Left renal cortex interstitium (tissue), 4 donors: ENCODE results near the gene ROR1. TPM values are rescaled to one million over a fixed set of nuclear protein-coding genes. Genes with fewer than 3 reads are reported as not detected.

Experiments
- DNase-seq, 4 donors: peaks; one replicate each; pipeline ENCODE4 v3.0.0-alpha.2; 2013; ENCODE audit warnings: low read depth in 4 of 4, low spot score in 2 of 4, missing footprints in 1 of 4
- polyA plus RNA-seq, 4 donors: library from polyadenylated mRNA; unstranded; fragments of 120-200 nt; gene quantifications; one replicate each; pipeline ENCODE4 v1.2.1, GENCODE V29; 2013; ENCODE audit not compliant: insufficient read length in 4 of 4

The ROR1 gene
- polyA plus RNA-seq, 4 donors: 29.2 to 38.1 (median 33.3) TPM

DNA sequence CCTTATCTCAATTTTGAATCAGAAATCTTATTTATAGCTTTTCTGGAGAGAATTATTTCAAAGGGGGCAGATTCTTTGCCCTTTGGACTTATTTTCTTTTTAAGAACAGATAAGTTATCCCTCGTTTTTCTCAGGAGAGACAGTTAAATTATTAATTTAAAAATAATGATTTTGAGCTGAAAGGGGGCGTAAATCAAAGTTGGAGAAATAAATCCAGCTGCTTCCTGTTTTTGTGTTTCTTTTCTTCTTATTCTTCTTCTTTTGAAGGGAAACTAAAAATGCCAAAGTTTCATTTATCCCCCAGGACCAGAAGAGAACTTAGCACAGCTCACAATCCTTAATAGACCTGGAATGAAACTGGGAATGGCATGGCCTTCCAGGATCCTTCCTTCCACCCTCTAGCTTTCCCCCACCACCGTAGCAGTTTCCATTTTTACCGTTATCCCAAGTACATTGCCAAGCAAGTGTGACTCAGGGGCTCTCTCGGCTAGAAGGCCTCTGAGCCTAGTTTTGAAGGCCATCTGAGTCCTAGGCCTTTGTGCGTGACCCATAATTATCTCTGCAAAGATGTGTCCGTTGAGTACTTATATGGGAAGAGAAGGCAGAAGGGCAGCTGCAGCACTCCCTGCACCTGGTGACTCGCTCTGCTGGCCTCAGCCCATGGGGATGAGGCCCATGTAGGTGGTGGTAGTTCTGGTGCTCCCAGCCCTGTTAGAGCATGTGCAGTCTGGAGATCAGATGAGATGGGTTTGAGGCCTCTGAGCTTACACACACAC is 181.7 kb downstream of the ROR1 start:
- DNase-seq: peak in 1 of 4 donors; percentile 48

DNA sequence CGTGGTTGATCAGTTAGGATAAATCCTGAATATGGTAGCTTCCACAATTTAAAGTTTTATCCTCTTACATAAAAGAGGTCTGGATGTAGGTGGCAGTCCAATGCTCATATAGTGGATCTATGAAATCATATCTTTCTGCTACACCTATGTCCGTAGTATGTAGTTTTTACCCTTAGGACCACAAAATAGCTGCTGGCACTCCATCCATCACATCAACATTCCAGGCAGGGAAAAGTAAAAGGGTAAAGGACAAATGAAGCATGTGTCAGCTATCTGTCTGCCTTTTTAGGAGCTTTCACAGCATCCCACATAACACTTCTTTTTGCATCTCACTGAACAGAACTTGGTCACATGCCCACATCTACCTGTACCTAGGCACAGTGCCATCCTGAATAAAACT is 184.7 kb downstream of the ROR1 start:
- no peak for DNase-seq

DNA sequence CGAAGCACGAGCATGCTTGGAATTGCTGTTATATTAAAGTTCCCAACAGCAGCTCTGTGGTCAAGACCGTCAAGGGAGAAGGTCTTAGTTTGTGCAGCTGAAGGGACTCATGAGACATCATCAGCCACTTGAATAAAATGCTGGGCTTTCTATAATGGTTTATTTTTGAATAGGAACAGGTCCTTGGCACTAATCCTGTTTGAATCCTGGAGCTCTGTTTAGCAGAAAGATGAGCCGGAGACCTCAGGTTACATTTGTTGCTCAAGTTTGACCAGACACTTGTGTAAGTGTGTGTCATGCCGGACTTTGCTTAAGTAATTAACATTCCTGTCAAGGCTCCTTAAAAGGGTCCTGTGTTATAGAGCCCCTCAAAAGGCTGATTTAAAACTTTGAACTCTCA is 186.5 kb downstream of the ROR1 start:
- DNase-seq: no peak

DNA sequence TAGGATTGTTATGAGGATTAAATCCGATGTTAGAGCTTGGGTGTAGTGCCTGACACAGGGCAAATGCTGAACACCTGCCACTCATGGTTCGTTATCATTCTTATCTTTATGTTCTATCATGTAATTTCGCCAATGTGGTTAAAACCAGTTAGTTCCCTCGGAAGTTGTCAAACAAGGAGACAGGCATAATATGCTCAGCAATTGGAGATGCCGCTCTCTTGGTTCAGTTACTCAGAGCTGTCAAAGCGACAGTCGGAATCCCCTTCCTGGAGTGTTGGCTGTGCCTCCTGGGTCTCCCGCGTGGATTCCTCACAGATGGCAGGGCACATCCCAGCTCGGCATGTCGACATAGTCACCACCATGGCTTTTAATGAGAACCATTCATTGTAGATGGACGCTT is 192.2 kb downstream of the ROR1 start:
- DNase-seq: no peak

DNA sequence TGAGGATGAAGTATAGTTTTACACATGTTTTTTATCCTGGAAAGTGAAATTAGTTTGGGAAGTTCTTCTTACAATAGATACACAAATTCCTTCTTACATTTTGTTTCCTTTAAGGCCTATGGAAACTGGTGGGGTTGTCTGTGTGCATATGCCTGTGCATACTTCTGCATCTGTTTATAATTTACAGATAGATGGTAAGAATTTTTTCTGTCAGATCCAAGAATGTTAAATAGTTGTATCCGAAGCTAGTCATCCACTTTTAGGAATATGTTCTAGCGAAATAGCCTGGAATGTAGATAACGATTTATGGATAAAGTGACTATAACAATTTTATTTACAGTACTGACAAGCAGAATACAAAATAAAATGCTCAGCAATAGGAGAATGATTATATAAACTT is 194.1 kb downstream of the ROR1 start:
- DNase-seq: no peak

DNA sequence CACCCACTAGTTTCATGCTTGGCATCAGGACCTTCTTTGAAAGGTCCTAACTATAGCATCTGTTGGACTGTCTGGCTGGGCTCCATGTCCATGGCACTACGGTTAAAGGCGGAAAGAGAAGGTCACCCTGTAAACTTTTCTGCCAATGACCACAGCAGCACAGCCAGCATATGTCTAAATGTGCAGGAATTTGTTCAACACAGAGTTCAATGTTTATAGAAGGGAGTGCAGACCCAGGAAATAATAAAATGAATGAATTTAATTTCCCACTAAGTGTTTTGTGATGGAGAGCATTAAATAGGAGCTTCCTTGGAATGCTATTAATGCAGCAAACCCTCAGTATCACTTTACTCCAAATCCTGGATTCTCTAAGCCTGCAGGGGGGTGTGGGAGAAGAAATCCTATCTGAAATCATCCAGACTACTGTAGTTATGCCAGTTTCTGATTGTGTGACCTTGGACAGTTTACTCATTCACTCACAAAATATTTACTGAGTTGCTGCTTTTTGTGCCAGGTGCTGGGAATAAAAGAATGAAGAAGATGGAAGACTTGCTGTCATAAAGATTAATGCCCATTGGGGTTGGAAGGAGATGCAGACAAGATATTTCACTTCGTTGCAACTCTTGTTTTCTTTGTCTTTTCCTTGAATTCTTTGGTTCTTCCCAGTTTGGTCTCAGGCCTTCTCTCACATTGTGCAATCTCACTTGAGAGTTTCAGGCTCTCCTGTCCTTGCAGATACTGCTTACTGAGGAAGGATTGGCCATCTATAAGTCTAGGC is 195.0 kb downstream of the ROR1 start:
- no peak for DNase-seq

DNA sequence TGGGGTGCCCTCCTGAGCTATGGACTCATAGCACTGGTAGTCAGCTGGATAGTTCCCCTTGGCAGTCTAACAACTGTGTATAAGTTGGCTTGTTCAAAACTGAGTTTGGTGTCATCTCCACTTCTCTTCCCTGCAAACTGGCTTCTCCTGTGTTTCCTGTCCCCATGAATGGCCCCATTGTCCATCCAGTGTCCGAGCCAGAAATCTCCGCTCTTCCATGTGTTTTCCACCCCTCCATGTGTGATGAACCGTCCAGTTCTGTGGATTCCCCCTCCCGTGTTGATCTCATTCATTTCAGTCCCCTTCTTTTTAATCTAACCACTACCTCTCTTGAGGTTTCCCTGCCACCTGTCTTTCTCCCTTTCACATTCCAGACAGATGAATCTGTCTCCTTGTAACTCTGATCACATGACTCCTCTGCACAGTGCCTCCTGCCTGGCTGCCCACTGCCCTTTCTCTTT is 195.7 kb downstream of the ROR1 start:
- DNase-seq: no peak

DNA sequence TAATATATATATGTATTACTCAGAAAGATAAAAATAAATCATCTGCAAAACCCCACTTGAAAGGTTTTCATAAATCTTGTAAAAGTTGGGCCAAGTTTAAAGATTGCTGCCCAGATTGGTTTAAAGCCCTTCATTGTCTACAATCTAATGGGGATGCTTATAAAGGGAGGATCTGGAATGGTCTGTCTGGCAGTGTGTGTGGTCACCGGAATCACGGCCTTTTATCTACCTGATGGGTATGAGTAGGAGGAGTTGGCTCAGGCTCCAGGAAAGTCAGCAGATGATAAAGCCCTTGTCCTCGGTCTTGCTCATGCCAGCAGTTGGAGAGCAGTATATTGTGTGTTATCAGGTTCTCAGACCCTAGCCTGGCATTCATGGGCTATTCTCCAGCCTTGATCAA is 197.7 kb downstream of the ROR1 start:
- no peak for DNase-seq

DNA sequence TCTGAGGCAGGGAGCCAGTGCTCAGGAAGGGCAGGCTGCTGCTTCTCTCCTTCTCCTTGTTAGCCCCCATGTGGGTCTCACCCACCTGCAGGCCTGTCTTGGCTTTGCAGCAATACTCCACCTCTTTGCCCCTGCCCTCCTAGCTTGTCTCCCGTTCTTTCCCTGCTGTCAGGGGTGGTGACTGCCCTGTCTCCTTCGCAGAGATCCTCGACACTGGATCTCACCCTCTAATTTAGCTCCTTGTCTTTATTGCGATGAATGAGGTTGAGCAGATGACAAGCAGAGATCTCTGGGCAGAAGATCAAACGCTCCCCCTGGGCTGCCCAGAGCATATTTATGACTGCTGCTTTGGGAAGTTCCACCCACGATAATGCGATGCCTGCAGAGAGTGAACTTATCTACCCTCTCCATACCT is 199.2 kb downstream of the ROR1 start:
- DNase-seq: no peak

DNA sequence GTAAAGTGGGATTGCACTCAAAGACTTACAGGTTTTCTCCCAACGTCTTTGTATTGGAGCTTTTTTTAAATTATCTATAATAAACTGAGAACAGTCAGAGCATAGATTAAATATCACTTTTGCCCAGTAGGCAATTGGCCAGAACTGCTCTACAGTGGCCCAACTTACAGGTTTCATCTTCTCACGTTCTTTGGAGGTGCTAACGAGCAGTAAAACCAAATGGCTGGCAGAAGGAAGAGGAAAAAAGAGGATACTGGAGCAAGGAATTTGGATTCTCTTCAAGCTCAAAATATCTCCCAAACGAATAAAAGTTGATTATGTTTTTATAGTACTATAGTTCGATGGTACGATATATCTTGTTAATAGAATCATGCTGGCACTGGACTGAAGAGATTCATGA is 201.1 kb downstream of the ROR1 start:
- DNase-seq: no peak

DNA sequence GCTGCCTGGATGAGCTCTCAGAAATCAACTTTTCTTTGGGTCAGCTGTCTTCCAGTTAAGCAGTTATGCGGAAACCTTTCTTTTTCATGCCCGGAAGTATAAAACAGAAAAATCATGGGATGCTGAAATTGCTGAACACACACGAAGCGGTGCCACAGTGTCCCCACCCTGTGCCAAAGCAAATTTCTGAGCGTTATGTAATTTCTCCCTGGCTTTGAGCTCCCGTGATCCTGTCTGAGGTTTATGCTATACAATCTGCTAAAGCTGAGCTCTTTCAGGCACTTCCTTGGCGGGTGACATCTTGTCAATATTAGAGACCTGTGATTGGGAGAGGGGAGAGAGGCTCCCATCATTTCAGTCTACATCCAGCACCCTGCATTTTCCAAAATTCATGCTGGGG is 201.7 kb downstream of the ROR1 start:
- DNase-seq: no peak

DNA sequence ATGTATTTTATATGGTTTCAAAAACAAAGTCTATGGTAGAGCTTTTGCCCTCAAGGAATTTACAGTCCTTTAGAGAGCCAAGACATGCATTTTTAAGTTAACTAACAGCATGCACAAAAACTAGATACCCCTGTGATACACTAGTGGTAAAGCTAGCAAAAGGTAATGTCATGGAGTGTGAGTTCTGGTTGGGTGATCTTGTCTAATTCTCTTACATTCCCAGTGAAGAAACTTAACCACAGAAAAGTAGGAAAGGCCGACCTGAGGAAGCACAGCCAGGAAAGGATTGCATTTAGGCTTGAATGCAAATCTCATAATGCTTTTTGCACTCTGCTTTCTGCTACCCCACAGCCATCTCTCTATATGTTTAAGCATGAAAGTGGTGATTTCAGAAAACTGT is 202.2 kb downstream of the ROR1 start:
- DNase-seq: no peak

DNA sequence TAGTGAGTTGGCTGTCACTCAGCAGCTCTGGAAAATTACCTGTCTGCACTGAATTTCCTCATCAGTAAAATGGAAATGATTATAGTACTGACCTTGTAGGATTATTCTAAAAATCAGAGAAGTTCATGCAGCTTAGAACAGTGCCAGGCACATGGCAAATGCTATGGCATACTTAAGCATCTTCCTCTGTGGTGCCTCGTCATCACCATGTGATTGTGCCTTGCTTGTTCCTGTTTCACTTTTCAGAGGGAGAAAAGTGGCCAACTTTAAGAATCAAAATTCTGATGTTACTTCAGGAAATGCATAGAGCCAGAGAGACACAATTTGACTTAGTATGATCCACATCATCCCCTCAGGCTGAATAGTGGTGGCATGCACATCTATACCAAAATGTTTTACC is 203.6 kb downstream of the ROR1 start:
- no peak for DNase-seq

DNA sequence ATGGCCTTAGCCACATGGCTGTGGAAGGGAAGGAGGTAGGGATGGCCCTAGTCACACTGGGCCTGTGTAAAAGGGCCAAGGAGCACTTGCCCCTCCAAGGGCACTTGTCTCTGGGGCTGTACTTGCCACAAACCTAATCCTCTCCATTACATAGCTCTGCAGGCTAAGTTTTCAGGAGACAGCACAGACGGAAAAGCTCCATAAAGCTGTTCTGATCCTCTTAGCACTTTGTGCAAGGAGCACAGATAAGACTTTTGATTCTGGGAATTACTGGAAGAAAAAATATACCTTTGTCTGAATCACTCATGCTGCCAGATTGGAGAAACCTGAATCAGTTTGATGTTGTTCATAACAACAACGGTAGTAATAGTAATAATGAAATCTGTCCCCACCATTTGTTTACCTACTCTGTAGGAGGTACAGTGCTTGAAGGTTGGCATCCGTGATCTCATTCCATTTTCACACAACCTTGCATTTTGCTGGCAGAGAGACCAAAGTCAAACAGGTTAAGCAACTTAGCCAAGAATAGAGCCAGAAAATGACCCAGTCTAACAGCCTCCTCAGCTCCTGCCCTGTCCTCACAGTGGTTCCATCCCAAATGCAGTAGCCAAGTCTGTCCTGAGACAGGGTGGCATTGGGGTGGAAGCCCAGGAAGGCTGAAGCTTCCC is 207.1 kb downstream of the ROR1 start:
- DNase-seq: no peak

DNA sequence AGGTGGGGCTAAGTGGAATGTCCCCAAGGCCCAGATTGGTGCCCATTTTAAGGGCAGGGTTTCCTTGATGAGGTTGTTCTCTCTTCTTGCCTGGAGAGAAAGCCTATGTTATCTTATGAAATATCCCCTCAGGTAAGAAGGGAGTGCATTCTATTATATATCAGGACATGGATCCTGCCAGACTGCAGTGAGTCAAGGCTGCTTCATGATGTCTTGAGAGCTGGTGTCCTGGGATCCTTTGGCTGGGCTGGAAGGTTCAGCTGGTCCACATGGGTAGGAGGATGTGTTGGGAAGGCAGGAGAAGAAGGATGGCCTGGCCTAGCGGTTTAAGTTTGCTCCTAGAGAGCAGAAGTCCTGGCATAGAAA is 207.6 kb downstream of the ROR1 start:
- no peak for DNase-seq

DNA sequence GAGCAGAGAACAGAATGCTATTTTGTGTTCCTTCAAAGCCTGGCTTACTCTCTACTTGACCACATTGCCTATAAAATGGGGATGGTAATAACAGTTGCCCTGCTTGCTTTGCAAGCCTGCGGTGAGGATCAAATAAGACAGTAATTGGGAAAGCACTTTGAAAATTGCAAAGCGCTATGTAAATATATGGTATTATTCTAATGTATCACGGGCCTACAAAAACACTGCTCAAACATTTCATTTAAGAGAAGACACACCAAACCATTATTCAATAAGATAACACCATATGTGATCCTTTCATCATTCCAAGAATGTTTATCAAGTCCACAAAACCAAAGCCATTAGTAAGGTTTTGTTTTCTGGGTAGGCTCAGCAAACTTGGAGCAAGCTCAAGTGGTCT is 208.4 kb downstream of the ROR1 start:
- no peak for DNase-seq

DNA sequence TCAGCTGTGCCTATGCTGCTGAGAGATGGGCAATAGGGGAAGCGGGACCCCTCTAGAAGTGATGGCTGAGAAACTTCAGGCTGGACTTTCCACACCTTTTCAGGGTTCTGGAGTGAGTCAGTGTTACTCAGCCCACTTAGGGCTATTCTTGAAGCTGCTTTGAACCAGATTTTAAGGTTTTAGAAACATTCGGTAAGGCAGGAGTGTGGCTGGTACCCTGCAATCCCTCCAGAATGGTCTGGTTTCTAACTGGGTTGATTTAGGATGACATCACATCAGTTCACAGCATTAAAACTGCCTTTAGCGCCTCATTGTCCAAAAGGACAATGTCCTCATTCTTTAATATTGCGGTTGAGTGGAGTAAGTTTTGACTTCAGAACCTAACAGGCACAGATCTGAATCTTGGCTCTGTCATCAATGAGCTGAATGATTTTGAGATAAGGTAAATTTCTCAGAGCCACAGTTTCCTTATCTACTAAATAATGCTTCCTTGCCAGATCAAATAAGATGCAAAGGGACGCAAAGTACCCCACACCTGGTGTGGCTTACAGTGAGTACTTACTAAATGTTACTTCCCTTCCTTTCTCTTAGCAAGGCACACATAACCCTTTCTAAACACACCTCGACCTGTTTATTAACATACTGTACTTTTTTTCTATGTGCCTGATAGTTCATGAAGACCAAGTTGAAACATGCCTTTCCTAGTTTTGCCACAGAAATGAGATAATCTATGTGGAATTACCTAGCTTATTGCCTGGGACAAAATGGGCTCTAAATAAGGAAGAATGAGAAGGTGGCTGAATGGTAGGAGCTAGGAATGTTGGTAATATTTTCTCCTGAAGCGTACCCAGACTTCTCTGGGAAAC is 209.8 kb downstream of the ROR1 start:
- DNase-seq: no peak

DNA sequence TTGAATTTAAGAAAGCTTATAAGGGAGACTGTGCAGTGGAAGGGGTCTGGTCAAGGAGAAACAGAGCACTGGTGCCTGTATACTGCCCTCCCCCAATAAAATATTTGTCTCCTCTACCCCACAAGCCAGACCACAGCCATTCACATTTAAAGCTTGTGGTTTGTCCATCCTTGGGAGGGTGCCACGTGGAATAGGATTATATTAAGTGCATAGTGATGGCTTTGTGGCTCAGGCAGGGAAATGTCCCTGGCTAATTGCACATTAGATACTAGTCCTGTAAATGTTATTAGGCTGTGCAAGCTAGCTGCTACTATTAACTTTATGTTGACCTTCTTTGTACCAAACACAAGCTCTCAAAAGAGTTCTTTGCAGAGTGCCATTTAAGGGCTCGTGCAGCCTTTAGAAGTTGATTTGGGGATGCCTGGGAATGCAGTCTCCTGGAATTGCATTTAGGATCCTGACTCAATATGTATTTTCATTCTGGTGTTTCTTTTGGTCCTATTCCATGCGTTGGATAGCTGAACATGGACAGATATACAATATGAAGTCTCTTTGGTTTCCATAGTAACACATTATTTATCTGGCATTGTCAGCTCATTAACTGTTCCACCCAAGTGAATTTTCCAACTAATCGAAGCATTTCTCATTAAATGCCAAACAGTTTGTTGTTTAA is 210.6 kb downstream of the ROR1 start:
- DNase-seq: no peak

DNA sequence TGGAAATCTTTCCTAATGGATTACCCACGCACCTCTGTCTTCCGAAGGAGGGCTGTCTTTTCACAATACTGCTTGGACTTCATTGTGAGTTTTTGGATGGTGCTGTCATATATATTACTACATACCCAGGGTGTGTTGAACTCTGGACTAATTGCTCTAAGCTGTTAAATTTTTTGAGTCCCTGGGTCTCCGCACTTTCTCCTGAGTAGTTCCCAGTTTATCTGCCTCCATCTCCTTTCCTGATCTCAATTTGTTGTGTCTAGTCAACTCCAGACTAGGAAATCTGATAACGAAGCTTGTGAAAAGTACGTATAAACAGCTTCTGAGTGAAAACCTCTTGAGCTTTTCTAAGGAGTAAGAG is 211.1 kb downstream of the ROR1 start:
- no peak for DNase-seq

DNA sequence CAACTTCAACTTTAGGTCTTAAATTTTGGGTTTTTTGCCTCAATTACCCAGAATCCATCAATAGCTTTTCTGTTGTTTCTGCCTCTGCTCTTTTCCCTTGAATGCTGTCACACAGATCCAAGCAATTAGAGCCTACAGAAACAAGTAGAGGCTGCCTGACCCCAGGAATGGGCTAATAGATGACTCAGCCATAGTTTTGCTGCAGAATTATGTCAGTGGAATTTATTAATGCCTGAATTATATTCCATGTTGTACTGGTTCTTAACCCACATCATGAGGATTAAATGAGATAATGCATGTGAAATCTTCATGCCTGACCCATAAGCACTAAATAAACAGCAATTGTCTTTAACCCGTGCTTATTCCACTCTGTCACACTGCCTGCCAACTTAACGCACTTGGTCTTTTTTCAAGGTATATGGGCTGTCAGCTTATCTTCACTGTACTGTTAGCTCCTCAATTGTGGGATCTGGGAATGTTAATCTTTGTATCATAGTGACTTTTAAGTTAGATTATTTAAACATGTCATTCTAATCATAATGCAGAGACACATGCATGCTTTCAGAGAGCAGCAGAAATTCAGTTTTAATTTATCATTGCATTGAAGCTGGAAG is 213.3 kb downstream of the ROR1 start:
- DNase-seq: no peak
